Adrenal gland (tissue), 5 donors: ENCODE results near the gene VAMP4.

Experiments used
- POLR2A ChIP-seq, 2 donors: fragments of 450-650 bp; IDR thresholded peaks; one replicate each; pipeline ENCODE4 v1.6.1; 2017; ENCODE audit warnings: antibody characterized with exemption in 2 of 2, mild to moderate bottlenecking in 2 of 2, moderate library complexity in 1 of 2
- TF ChIP-seq, protein P1 (sequence below), 6 experiments: fragments of 450-650 bp in 4 of 6; fragments of 200-600 bp in 2 of 6; sonication (generic) in 1 of 6; IDR thresholded peaks; 1 replicate in 5 of 6; 2 replicates in 1 of 6; pipeline versions ENCODE4 v1.5.1 to v1.8.0; 2016 to 2021; ENCODE audit warnings: antibody characterized with exemption in 6 of 6, mild to moderate bottlenecking in 2 of 6, moderate library complexity in 1 of 6
- donor health status: DM: no; HTN: no; CAD: no.

DNA sequence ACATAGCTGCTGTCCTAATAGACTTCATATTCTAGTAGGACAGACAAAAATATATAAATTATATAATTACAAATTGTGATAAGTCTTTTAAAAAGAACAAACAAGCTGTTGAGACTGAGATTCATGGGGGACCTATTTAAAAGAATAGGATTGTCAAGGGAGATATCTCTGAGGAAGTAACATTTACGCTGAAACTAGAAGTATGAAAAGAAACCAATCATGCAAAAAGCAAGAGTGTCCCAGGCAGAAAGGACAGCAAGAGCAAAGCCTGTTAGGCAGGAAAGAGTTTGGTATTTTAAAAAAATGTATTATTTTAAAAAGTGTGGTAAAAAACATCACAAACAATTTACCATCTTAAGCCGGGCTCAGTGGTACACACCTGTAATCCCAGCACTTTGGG is 30.4 kb upstream of the VAMP4 start:
- no peak for TF ChIP-seq POLR2A (IDR thresholded peaks at IDR 0.05)
- TF ChIP-seq, protein P1, sequence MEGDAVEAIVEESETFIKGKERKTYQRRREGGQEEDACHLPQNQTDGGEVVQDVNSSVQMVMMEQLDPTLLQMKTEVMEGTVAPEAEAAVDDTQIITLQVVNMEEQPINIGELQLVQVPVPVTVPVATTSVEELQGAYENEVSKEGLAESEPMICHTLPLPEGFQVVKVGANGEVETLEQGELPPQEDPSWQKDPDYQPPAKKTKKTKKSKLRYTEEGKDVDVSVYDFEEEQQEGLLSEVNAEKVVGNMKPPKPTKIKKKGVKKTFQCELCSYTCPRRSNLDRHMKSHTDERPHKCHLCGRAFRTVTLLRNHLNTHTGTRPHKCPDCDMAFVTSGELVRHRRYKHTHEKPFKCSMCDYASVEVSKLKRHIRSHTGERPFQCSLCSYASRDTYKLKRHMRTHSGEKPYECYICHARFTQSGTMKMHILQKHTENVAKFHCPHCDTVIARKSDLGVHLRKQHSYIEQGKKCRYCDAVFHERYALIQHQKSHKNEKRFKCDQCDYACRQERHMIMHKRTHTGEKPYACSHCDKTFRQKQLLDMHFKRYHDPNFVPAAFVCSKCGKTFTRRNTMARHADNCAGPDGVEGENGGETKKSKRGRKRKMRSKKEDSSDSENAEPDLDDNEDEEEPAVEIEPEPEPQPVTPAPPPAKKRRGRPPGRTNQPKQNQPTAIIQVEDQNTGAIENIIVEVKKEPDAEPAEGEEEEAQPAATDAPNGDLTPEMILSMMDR (IDR thresholded peaks at IDR 0.05) = no peak
